NCI-H1694 treated with DMSO at 0.1 percent for 48 hours (cell line): ENCODE measurements around the gene DELE1.

Experiments
- DNase-seq: peaks from one replicate; lab custom pipeline; 2025; lab: John Stamatoyannopoulos, UW

DELE1 gene, protein sequence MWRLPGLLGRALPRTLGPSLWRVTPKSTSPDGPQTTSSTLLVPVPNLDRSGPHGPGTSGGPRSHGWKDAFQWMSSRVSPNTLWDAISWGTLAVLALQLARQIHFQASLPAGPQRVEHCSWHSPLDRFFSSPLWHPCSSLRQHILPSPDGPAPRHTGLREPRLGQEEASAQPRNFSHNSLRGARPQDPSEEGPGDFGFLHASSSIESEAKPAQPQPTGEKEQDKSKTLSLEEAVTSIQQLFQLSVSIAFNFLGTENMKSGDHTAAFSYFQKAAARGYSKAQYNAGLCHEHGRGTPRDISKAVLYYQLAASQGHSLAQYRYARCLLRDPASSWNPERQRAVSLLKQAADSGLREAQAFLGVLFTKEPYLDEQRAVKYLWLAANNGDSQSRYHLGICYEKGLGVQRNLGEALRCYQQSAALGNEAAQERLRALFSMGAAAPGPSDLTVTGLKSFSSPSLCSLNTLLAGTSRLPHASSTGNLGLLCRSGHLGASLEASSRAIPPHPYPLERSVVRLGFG

DNA sequence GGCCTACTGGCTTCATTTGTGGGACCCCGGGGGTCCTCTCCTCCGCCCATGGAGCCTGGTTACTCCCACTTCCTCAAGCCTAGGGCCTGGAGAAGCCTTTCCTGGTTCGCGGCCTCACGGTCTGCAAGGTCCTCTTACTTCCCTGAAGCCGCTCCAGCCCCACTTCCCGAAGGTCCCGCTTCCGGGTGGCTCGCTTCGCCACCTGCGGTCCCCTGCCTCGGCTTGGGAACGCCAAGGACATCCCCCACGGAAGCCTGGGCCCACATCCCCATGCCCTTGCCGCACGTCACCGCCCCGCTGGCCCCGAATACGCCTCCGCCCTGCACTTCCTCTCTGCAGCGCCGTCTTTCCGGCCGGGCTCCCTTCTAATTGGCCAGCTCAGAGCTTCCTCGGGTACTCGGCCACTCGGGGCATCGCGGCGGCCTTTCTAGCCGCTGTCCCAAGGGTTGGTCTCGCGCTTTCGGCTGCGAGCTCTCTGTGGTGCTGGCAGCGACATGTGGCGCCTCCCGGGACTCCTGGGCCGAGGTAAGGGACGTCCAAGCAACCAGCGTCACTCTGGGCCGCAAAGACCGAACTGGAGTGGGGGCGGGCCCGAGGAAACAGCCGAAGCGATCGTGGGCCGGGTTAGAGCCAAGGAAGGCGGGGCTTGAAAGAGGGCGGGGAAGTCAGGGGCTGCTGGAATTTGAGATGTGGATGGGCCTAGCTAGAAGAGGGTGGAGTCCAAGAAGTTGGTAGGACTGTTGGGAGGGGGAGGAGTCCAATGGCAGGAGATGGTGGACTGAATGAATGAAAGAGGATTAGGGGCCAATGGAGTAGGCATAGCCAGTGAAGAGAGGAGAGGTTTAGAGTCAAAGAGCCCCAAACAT lies at the start of gene DELE1:
Gene DELE1 (plus strand): TSS at position 424 of the 866 bp plus-strand sequence. CDS start 71 bp downstream, at position 495.
- DNase-seq = peak; percentile 81

DNA sequence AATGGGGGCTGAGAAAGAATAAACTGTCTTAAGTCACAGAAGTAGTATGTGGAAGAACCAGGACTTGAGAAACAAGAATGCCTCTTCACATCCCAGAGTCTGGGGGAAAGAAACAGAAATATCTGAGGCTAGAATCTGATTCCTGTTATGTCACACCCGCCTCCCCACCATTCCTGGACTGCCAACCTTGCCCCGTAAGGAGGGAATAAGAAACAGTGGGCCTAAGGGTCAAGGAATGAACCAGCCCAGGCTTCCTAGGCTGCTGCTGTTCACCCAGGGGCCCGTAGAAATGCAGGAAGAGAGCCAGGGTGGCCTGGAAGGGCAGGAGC lies 49.8 kb upstream of the DELE1 start:
- no peak for DNase-seq

DNA sequence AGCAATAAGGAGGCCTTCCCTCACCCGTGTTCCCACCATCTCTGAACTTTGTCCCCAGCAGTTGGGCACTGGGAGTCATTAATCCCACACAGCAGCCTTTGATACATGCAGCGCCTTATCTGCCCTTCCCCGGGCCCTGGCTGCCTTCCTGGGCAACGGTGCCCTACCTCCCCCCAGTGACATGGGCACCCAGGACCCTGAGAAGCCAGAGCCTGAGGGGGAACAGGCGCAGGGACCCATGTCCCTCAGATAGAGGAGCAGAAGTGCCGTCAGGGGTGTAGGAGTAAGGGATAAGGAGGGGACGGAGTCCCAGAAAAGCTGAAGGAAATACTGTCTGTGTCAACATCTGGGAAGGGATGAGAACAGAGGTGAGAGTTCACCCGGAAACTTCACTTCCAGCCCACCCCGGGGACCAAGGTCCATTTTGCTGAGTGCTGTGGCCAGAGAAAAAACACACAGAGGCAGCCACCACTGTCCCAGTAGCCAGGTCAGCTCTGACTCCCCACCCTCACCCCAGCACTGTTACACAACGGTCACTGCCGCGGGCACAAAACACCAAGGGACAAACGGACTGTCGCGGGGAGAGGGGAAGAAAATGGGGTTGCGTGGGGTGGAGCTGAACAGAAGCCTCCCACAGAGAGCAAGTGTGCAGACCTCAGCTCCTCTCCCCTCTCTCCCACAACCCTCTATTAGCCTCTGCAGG lies 49.3 kb upstream of the DELE1 start:
- DNase-seq = no peak

DNA sequence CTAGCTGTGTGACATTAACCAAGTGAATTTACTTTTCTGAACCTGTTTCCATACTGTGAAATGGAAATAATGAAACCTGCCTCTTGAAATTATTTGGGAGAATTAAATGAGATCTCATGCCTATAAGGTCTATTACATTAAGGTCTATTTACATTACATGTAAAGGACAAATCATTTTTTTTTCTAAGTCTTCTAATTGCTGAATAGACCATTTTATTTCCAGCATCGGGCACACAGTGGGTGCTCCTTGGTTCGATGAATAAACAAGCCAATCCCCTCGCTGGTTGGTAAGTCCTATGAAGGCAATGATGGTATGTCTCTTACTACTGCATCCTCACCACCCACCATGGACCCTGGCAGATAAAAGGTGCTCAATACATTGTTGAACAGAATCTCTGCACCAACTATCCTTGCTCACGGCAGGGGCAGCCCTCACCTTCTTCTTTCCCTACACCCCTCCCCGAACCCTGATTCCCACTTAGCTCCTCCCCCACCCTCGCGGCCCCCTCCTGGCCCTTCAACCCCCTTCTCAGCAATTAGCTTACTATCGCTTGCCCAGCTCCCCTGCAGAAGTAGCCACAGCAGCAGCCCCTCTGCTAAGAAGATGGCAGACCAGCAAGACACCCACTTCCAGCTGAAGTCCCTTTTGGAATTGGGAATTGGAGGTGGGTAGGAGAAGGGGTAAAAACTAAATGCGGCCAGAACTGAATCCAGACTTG lies 48.5 kb upstream of the DELE1 start:
- DNase-seq = no peak

DNA sequence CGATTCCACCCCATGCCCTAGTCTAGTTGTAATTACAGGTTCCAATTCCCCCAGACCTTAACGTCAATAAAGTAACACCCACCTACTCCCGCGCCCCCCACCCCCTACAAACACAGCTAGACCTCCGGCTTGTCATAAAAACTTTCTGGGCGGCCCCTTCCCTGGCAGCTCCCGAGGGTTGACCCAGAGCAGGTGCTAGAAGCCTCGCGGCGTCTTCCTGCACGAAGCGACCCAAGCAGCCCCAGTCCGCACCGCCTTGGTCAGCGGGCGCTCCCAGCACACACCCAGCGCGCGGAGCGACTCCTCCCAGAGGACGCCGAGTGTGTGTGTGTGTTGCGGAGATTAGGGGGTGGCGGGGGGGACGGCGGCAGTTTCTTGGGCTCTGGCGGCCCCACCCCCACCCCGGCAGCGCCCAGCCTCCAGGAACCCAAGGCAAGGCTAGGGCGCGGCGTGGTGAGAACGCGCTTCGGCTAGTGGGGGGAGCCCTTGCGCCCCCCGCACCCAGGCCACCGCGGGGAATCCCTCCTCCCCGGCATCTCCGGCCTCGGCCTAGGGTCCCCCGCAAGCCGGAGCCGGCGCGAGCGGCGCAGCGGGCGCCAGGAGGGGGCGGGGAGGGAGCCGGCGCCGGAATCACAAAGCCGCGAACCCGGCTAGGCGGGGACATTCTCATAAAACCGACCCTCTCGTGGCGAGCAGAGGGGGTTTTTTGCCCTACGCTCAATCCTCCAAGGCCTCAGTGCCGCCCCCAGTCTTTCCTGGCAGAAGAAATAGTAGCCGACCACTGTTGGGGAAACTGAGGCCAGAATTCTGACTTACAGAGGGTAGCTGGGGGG lies 47.7 kb upstream of the DELE1 start:
- DNase-seq = no peak

DNA sequence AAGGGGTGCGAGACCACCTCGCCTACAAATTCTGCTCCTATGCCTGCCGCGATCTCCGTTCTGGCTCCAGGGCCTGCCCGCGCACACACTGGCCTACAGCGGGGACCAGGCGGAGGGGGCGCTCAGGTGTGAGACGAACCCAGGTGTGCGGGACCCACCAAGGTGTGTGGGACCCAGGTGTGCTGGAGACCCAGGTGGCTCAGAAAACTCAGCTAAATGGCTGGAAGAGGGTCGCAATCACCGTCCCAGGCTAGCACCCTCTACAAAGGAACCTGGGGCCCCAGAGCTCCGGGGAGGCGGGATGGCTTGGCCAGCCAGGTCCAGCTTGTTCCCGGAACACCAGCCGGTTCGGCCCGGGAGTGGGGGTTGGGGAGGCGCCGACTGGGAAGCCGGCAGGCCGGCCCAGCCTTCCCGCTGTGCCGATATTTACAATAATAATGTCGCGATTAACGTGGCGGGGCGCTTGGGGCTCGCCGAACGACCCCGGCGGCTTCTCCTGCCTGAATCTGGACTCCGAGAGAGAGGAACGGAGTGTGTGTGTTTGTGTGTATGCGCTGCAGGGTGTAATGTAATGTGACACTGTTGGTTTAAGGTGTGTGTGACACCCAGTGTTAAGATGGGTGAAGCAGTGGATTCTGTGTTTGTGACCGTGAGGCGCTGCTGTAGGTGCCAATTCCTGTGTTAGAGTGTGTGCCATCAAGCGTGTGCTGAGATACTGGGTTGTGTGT lies 46.9 kb upstream of the DELE1 start:
- peak; percentile 27 for DNase-seq

DNA sequence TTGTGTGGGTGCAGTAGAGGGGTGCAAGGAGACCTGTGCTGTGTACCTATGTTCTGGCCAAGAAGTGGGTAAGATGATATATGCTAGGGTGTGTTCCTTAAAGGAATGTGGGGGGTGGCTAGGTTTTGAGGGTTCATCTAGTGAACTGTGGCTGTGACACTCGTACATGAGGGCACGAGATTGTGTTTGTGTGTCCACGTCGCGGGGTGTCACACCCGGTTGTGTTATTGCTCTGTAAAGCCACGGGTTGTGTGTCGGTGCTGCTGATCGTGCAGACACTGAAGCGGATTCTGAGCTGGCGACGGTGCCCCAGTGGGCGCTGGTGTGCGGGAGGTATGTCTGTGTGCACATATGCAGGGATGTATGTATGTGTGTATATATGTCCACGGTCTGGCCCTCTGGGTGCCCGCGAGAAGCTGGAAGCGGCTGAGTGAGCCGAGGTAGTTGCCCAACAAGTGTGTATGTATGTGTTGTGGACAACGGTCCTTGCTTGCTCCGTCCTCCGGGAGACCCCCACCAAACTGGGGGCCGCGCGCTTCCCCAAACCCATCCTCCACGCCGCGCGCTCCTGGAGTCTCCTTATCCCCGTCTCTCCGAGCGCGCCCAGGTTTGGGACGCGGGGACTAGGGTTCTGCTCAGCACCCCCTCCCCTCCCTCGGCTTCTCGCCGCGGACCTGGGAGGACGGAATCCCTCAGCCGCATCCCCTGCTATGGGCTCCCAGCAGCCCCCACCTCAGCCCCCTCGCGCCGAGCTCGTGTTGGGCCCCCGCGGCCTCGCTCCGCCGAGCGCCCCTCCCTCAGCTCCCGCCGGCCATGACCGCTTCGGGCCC lies 46.1 kb upstream of the DELE1 start:
- DNase-seq = peak; percentile 27

DNA sequence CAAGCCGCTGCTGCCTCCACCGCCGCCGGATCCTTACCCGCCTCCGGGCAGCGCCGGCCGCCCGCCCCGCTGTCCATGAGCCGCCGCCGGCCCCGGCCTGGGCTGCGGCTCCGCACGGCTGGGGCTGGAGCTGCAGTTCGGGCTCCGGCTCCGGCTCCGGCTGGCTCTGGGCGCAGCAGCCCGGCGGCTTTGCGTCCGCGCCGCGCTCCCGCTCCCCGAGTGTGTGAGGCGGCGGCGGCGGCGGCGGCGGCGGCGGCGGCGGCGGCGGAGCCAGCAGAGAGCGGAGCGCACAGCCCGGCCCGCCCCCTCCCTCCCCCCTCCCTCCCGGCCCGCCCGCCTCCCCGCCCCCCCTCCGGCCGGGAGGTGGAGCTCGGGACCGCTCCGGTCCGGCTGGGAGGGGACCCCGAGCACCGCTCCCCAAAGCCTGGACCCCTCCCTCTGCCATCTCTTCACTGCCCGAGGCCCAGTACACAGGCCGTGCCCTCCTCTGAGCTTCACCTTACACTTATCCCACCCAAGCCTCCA lies 45.4 kb upstream of the DELE1 start, which contains the start of gene PCDH1:
Gene PCDH1 (minus strand): TSS at position 225 of the 525 bp plus-strand sequence. CDS start 148 bp downstream, at position 77.
- no peak for DNase-seq

DNA sequence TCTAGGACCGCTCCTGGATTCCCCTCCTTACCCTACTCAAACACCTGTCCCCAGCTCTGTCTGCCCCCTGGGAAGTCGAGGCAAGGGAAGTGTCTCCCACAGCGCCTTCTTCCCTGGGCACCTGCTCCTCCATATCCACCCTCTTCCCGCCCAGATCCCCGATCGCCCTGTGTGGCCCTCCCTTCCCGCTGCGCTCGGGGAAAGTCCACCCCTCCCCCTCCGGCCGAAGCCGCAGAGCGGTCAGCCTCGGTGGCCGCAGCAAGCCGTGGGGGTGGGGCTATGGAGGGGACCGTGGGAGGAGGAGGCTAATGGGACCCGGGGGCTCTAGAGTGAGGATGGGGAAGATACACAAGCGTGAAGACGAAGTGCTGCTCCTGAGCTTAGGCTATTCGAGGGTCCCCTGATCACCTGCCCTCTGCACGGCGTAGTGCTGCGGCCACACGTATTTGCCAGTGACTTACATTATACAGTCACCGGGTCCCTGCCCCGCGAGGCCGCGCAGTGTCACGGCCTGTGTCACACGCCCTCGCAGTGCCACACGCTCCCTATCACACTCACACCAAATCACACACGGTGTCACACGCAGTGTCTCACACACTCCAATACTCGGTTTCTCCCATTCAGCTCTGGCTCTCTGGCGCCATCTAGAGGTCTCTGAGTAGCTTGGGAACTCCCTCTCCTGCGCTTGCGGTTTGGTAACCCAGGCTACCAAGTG lies 44.8 kb upstream of the DELE1 start:
- peak; percentile 89 for DNase-seq

DNA sequence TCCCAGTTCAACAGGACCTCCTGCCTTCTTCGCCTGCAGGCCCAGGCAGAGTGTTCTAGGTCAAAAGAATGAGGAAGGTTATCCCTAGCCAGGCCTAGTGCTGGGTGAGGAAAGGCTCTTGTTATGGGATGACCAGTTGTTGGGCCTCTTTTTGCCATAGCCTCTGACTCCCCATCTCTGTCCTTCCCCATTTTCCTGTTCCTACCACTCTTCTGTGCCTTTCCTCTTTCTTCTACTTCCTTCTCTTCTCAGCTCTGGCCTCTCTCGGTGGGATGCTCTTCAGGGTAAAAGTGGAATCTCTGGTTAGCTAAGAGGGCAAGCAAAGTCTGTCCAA lies 44.3 kb upstream of the DELE1 start:
- peak; percentile 49 for DNase-seq

DNA sequence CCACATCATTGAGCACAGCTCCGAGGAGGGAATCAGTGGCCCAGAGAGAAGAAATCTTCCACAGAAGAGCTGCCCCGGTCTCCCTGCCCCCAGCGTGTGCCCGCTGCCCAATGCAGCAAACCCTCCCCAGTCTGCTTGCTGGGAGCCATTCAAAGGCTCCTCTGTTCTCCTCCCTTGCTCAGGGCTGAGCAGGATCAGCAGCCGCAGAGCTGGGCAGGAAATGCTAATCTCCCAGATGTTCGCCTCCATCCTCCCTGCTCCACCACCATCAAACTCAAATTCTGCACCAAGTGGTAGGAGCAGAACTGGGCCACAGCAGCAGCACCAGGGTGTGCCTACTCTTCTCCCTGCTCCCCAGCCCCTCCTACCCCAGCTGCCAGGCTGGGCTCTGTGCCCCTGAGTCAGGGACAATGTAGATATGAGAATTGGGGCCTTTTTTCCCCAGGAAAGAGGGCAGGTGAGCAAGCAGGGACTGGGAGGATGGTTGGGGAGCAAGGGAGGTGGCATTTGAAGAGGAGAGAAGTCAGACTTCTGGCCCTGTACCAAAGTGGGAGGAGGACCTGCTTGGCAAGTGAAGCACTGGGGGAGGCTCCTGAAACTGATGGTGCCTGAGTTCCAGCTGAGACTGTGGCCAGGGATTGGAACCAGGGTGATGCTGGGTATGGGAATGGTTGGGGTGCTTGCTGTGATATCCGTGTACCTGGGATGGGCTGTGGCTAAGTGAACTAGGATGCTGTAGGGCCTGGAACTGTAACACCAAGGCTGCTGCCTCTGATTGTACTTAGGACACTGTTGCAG lies 43.5 kb upstream of the DELE1 start:
- DNase-seq = peak; percentile 30

DNA sequence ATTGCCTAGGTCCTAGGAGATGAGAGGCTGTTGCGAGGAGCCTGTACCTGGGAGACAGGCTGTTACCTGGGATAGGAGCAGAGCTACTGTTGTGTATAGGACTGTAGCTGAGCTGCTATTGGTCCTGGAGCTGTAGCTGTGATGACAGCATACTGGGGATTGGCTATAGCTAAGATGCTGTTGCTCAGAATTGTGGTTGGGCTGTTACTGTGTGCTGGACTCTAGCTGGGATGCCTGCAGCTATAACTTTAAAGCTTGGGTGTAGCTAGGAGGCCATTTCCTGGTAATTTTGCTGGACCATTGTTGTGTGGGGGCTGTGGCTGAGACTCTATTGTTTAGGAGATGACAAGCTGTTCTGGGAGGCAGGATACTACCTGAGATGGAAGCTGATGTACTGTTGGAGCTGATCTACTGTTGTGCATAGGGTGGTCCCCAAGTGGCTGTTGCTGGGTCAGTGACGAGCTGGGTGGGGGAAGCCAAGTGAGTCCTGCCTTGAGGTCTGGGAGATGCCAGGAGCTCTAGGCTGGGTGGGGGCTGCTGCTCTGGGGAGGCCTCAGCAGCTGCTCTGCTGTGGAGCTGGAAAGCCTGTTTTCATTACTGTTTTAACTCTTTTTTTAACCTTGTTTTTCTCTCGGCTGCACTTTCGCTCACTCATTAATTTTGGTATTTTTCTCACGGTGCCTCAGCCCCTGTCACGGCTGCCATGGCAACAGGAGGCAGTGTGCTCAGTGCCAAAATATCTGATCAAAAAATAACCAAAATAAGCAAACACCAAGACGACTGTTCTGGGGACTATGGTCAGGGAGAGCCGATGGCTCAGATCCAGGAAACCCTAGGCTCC lies 42.5 kb upstream of the DELE1 start:
- peak; percentile 40 for DNase-seq

DNA sequence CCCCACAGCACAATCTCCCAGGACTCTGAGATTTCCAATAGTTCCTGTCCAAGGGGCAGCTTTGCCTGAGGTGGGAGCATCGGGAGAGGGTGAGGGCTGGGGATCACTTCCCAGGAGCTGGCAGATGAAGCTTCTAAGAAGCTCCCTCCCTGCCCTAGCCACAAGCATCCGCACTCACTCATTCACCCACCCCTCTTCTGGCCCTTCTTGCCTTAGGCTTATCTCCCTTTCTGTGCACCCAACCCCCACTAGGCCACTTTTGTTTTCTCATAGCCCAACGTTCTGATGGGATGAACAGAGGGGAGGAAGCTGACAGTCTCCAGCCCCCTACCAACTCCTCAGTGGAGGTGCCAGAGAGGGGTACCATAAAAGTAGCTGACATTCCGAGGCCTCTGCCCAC lies 41.8 kb upstream of the DELE1 start:
- no peak for DNase-seq

DNA sequence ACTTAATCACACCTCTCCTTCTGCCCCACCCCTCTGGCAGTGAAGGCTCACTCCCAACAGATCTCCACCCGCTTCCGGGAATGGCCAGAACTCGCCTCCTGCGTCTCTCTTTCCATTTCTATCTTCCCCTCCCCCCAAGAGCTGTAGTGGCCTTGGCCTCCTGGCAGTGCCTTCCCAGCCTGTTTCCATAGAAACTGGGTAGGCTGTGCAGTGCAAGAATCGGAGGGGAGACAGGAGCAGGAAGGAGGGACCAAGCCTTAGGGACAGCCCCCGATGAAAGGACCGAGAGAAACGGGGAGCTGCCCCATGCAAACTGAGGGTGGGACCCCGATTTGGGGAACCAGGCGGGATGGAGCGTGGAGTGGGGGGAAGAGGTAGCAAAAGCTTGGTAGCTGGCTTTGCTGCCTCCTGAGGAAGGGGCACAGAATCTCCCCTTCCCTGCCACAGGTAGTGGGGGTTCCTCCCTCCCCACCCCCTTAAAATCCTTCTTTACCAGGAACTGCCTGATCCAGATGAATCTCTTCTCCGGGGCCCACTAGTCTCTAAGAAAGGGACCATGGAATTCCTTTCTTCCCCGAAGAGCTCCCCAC lies 41.0 kb upstream of the DELE1 start:
- DNase-seq = no peak

DNA sequence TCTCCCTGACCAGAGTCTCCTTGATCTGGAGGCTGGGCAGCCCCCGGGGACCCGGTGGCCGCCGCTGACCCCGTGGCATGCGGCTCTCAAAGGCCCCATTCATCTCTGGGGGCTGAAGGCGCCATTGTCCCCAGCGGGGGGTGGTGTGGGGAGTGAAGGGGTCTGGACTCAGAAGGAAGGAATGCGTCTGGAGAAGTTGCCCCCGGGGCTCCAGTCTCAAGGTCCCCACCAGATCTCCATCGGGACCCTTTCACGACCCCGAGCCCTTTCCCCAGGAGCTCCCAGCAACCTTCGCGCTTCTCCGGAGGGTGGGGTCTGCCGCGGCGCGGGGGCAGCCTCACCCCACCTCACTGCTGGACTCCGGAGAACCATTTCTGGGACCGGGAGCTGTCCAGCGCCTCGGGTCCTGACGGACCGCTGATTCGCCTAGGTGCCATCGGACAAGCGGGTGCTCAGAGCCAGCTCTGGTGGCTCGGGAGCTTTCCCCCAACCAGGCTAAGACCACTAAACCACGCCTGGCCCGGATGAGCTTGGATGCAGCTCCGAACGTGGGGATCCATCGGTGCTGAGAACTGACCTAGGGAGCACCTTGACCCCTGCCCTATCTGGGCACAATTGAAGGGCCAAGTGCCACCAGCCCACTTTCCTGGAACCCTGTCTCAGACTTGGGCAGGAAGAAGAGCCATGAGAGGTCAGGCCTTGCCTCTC lies 40.3 kb upstream of the DELE1 start:
- no peak for DNase-seq
